ENCODE measurements around the gene ARFGEF2.

DNA sequence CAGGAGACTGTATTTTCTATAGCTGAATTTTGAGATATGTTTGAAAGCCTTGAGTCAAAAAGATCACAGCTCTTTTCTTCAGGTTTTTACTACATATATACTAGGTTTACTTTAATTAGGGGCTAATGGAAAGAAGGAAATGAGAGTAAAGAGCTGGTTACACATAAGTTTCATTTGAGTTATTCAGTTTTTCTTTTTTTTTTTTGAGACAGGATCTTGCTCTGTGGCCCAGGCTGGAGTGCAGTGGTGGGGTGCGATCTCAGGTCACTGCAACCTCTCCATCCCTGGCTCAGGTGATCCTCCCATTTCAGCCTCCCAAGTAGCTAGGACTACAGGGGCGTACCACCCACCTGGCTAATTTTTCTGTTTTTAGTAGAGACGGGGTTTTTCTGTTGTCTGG is 4.8 kb downstream of the ARFGEF2 start:
- TF ChIP-seq, protein P1, sequence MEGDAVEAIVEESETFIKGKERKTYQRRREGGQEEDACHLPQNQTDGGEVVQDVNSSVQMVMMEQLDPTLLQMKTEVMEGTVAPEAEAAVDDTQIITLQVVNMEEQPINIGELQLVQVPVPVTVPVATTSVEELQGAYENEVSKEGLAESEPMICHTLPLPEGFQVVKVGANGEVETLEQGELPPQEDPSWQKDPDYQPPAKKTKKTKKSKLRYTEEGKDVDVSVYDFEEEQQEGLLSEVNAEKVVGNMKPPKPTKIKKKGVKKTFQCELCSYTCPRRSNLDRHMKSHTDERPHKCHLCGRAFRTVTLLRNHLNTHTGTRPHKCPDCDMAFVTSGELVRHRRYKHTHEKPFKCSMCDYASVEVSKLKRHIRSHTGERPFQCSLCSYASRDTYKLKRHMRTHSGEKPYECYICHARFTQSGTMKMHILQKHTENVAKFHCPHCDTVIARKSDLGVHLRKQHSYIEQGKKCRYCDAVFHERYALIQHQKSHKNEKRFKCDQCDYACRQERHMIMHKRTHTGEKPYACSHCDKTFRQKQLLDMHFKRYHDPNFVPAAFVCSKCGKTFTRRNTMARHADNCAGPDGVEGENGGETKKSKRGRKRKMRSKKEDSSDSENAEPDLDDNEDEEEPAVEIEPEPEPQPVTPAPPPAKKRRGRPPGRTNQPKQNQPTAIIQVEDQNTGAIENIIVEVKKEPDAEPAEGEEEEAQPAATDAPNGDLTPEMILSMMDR (IDR thresholded peaks at IDR 0.05), result no peak
- TF ChIP-seq POLR2A (IDR thresholded peaks at IDR 0.05), result no peak
